ENCODE results near the gene MMP24. TPM values are rescaled to one million over a fixed set of nuclear protein-coding genes. Genes with fewer than 3 reads are reported as not detected.

Gene MMP24
- total and polyA plus RNA-seq, 2 of the 13 experiments (the other 11 are each of a cell fraction or from before 2014, with no cell fraction given) = 0.29 to 0.35 TPM

DNA sequence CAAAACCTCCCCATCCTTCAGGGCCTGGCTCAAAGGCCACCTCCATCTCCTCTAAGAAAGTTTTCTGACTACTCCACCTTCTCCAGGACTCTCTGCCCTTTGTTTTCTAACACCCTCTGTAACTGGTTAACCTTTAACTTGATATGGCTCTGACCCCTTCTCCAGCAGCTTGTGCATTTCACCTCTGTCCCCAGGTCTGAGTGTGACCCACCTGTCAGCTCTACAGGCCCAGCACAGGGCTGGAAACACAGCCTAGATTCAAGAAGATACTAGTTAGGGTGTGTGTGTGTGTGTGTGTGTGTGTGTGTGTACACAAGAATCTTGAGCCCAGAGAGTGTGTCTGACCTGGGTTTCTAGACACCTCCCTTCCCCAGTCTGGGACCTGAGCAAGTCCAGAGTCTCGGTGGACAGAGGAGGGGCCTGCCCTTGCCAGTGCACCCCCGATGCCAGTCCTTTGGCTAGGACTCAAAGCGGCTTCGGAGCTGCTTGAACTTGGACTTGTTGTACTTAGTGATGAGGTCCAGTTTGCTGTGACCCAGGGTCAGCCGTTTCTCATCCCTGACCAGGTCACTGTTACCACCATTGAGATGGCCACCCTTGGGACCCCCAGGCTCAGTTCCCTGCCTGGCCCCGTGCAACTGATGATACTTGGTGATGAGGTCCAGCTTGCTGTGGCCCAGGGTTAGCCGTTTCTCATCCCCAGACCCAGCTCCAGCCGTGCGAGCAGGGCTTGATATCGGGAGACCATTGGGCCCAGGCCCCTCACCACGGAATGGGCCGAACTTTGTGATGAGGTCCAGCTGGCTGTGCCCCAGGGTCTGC is 59.8 kb downstream of the MMP24 start (continued):
- TF ChIP-seq, protein P1, sequence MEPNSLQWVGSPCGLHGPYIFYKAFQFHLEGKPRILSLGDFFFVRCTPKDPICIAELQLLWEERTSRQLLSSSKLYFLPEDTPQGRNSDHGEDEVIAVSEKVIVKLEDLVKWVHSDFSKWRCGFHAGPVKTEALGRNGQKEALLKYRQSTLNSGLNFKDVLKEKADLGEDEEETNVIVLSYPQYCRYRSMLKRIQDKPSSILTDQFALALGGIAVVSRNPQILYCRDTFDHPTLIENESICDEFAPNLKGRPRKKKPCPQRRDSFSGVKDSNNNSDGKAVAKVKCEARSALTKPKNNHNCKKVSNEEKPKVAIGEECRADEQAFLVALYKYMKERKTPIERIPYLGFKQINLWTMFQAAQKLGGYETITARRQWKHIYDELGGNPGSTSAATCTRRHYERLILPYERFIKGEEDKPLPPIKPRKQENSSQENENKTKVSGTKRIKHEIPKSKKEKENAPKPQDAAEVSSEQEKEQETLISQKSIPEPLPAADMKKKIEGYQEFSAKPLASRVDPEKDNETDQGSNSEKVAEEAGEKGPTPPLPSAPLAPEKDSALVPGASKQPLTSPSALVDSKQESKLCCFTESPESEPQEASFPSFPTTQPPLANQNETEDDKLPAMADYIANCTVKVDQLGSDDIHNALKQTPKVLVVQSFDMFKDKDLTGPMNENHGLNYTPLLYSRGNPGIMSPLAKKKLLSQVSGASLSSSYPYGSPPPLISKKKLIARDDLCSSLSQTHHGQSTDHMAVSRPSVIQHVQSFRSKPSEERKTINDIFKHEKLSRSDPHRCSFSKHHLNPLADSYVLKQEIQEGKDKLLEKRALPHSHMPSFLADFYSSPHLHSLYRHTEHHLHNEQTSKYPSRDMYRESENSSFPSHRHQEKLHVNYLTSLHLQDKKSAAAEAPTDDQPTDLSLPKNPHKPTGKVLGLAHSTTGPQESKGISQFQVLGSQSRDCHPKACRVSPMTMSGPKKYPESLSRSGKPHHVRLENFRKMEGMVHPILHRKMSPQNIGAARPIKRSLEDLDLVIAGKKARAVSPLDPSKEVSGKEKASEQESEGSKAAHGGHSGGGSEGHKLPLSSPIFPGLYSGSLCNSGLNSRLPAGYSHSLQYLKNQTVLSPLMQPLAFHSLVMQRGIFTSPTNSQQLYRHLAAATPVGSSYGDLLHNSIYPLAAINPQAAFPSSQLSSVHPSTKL (CRISPR knock-in tag; IDR thresholded peaks at IDR 0.05) = peak; percentile 67
- TF ChIP-seq, protein P2, sequence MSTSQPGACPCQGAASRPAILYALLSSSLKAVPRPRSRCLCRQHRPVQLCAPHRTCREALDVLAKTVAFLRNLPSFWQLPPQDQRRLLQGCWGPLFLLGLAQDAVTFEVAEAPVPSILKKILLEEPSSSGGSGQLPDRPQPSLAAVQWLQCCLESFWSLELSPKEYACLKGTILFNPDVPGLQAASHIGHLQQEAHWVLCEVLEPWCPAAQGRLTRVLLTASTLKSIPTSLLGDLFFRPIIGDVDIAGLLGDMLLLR (CRISPR knock-in tag; IDR thresholded peaks at IDR 0.05) = no peak
- TF ChIP-seq GPBP1L1 (CRISPR knock-in tag; IDR thresholded peaks at IDR 0.05) (no peak), RFX5 (IDR thresholded peaks at IDR 0.05; ENCODE audit: low read depth, low read length) (no peak), ZNF253 (CRISPR knock-in tag; IDR thresholded peaks at IDR 0.05; ENCODE audit: borderline replicate concordance) (0 out of 2 replicates have a peak, but pooled peaks have one; percentile 59), HNRNPUL1 (IDR thresholded peaks at IDR 0.05; ENCODE audit: low read depth, low read length) (no peak), THAP8 (CRISPR knock-in tag; IDR thresholded peaks at IDR 0.05; ENCODE audit: borderline replicate concordance) (no peak), NFATC3 (CRISPR knock-in tag; IDR thresholded peaks at IDR 0.05) (no peak), ZBTB49 (CRISPR knock-in tag; IDR thresholded peaks at IDR 0.05; ENCODE audit: borderline replicate concordance) (no peak), ZHX1 (CRISPR knock-in tag; IDR thresholded peaks at IDR 0.05; ENCODE audit: low read depth) (peak; percentile 54), ATM (IDR thresholded peaks at IDR 0.05; ENCODE audit: borderline replicate concordance) (no peak), TEF (CRISPR knock-in tag; IDR thresholded peaks at IDR 0.05) (no peak), ZNF775 (CRISPR knock-in tag; IDR thresholded peaks at IDR 0.05; ENCODE audit: borderline replicate concordance) (0 out of 2 replicates have a peak, but pooled peaks have one; percentile 26)

Measured in HepG2 (cell line).